Activated T-cell treated with anti-CD3 and anti-CD28 coated beads, Interleukin-2, amount 50 U/mL, for 4 hours (primary cell): ENCODE measurements around the gene NTS. TPM values are rescaled to one million over a fixed set of nuclear protein-coding genes. Genes with fewer than 3 reads are reported as not detected.

Experiments used
- ATAC-seq, 2 donors: fragments of 200-7000 bp; cut with Tn5 transposase; one replicate each; pipeline ENCODE4 v1.10.0; 2021
- DNase-seq: peaks from one replicate; pipeline ENCODE4 v3.0.0-alpha.2; 2020
- H3K27me3 Mint-ChIP-seq: one replicate; pipeline ENCODE4 v1.8.0; 2021; ENCODE audit warnings: low read depth, mixed read lengths
- H3K36me3 Mint-ChIP-seq: one replicate; pipeline ENCODE4 v1.8.0; 2022; ENCODE audit warnings: mixed read lengths; ENCODE audit not compliant: insufficient read depth
- H3K4me1 Mint-ChIP-seq: one replicate; pipeline ENCODE4 v1.8.0; 2021; ENCODE audit warnings: low read depth, mixed read lengths
- H3K4me3 Mint-ChIP-seq: one replicate; pipeline ENCODE4 v1.8.0; 2021; ENCODE audit warnings: mild to moderate bottlenecking, moderate library complexity, mixed read lengths
- H3K9me3 Mint-ChIP-seq: one replicate; pipeline ENCODE4 v1.8.0; 2021; ENCODE audit warnings: mixed read lengths
- total RNA-seq, 3 donors: library from RNA; stranded (reverse); gene quantifications; one replicate each; pipeline ENCODE4 v1.2.1, GENCODE V29; 2021

The NTS gene
- total RNA-seq, 3 donors from 2014 or later, result not detected

GRCh38 chr12:85866986-85867776 is 6.9 kb upstream of the NTS start:
- Mint-ChIP-seq H3K27me3 (no peaks in the 10 kb centered on the region), H3K9me3 (no peaks in the 10 kb centered on the region), H3K4me1 (no peaks in the 10 kb centered on the region), H3K4me3 (no peak overlapping the region), H3K36me3 (no peaks in the 10 kb centered on the region)
- DNase-seq (no peak), ATAC-seq (no peak)

GRCh38 chr12:85872497-85873091 is 1.5 kb upstream of the NTS start:
- H3K27me3 Mint-ChIP-seq, result no peaks in the 10 kb centered on the region
- H3K4me1 Mint-ChIP-seq, result no peaks in the 10 kb centered on the region
- H3K36me3 Mint-ChIP-seq, result no peaks in the 10 kb centered on the region
- no peaks in the 10 kb centered on the region for H3K9me3 Mint-ChIP-seq
- ATAC-seq (no peak), DNase-seq (no peak)
- H3K4me3 Mint-ChIP-seq, result no peak overlapping the region

GRCh38 chr12:85877459-85877858 is 3.4 kb downstream of the NTS start:
- H3K4me1 Mint-ChIP-seq, result no peaks in the 10 kb centered on the region
- no peak for ATAC-seq
- peaks cover 3% of the 10 kb centered on the region for H3K27me3 Mint-ChIP-seq
- H3K36me3 Mint-ChIP-seq, result no peaks in the 10 kb centered on the region
- no peak overlapping the region for H3K4me3 Mint-ChIP-seq
- no peak for DNase-seq
- H3K9me3 Mint-ChIP-seq, result no peaks in the 10 kb centered on the region

- ATAC-seq (no peak), DNase-seq (no peak)
- Mint-ChIP-seq H3K36me3 (no peaks in the 10 kb centered on the region), H3K27me3 (peaks cover 3% of the 10 kb centered on the region), H3K9me3 (no peaks in the 10 kb centered on the region), H3K4me1 (no peaks in the 10 kb centered on the region), H3K4me3 (no peak overlapping the region)
These were observed 9.7 kb downstream of the NTS start for GRCh38 chr12:85883763-85884162.

- H3K9me3 Mint-ChIP-seq, result peaks cover 2% of the 10 kb centered on the region
- no peaks in the 10 kb centered on the region for H3K36me3 Mint-ChIP-seq
- no peaks in the 10 kb centered on the region for H3K27me3 Mint-ChIP-seq
- no peak overlapping the region for H3K4me3 Mint-ChIP-seq
- ATAC-seq (no peak), DNase-seq (no peak)
- H3K4me1 Mint-ChIP-seq, result no peaks in the 10 kb centered on the region
These were observed 20.6 kb downstream of the NTS start for GRCh38 chr12:85894653-85895052.

GRCh38 chr12:85920324-85920947 is 46.3 kb downstream of the NTS start:
- no peak overlapping the region for H3K4me3 Mint-ChIP-seq
- H3K9me3 Mint-ChIP-seq, result no peaks in the 10 kb centered on the region
- ATAC-seq, result no peak
- peaks cover 1% of the 10 kb centered on the region for H3K27me3 Mint-ChIP-seq
- no peaks in the 10 kb centered on the region for H3K4me1 Mint-ChIP-seq
- no peak for DNase-seq
- no peaks in the 10 kb centered on the region for H3K36me3 Mint-ChIP-seq

GRCh38 chr12:85923767-85924331 is 49.8 kb downstream of the NTS start:
- no peak for DNase-seq
- Mint-ChIP-seq H3K4me3 (no peak overlapping the region), H3K36me3 (no peaks in the 10 kb centered on the region), H3K27me3 (peaks cover 1% of the 10 kb centered on the region), H3K9me3 (no peaks in the 10 kb centered on the region), H3K4me1 (no peaks in the 10 kb centered on the region)
- ATAC-seq, result no peak

GRCh38 chr12:85927166-85927565 is 53.1 kb downstream of the NTS start:
- H3K36me3 Mint-ChIP-seq, result no peaks in the 10 kb centered on the region

More at GRCh38 chr12:85927166-85927565, 53.1 kb downstream of the NTS start:
- DNase-seq, result no peak
- Mint-ChIP-seq H3K9me3 (no peaks in the 10 kb centered on the region), H3K4me3 (no peak overlapping the region), H3K27me3 (no peaks in the 10 kb centered on the region), H3K4me1 (no peaks in the 10 kb centered on the region)
- no peak for ATAC-seq

Other genes starting within 250 kb of the NTS start
- gene RASSF9, start 37.9 kb upstream of the NTS start, total RNA-seq, result not detected